Testis (tissue), 2 donors: ENCODE data around the gene TEKT2.

Experiments
- CTCF ChIP-seq, 3 experiments: fragments of 450-650 bp in 2 of 3; fragments of 200-600 bp in 1 of 3; sonication (generic) in 1 of 3; IDR thresholded peaks; one replicate each; pipeline ENCODE4 v1.5.1; 2016 to 2019; ENCODE audit warnings: antibody characterized with exemption in 3 of 3, mild to moderate bottlenecking in 2 of 3, moderate library complexity in 1 of 3
- POLR2A ChIP-seq: fragments of 450-650 bp; IDR thresholded peaks from one replicate; pipeline ENCODE4 v1.6.1; 2017; ENCODE audit warnings: antibody characterized with exemption, mild to moderate bottlenecking, moderate library complexity

- TF ChIP-seq CTCF (IDR thresholded peaks at IDR 0.05) (no peak), POLR2A (no peak)
These were observed 32.1 kb upstream of the TEKT2 start for GRCh38 chr1:36051821-36052220.
